GM12875 (cell line): Measurements from ENCODE around the gene RSRP1.

Experiments
- H3K4me3 ChIP-seq: one replicate; pipeline ENCODE4 v1.5.1; 2011; ENCODE audit warnings: low read depth, low read length, control low read depth
- TF ChIP-seq, protein P1 (sequence below): IDR thresholded peaks from 2 replicates; pipeline ENCODE4 v1.5.1; 2011; ENCODE audit warnings: low read depth, mild to moderate bottlenecking, control low read depth, inconsistent platforms, low read length, moderate library complexity, borderline replicate concordance; ENCODE audit not compliant: insufficient read depth

RSRP1 gene

DNA sequence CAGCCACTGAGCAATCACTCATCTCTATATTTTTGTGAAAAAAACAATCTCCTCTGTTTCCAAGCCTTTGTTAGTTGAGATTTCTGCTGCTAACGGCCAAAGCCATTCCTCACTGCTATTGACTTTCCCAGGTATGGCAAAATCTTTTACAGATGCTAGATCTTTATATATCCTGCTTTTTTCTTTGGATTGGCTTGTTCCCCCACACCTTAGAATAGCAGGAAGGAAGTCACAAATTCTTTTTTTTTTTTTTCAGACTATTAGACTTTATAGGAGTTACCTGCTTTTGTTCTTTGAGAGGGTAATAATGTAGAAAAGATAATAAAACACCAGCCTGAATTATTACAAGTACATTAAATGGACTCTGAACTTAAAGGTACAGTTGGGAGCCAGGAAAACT, 39.2 kb downstream of the RSRP1 start:
- no peak overlapping the region for H3K4me3 ChIP-seq
- TF ChIP-seq, protein P1, sequence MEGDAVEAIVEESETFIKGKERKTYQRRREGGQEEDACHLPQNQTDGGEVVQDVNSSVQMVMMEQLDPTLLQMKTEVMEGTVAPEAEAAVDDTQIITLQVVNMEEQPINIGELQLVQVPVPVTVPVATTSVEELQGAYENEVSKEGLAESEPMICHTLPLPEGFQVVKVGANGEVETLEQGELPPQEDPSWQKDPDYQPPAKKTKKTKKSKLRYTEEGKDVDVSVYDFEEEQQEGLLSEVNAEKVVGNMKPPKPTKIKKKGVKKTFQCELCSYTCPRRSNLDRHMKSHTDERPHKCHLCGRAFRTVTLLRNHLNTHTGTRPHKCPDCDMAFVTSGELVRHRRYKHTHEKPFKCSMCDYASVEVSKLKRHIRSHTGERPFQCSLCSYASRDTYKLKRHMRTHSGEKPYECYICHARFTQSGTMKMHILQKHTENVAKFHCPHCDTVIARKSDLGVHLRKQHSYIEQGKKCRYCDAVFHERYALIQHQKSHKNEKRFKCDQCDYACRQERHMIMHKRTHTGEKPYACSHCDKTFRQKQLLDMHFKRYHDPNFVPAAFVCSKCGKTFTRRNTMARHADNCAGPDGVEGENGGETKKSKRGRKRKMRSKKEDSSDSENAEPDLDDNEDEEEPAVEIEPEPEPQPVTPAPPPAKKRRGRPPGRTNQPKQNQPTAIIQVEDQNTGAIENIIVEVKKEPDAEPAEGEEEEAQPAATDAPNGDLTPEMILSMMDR, result no peak

DNA sequence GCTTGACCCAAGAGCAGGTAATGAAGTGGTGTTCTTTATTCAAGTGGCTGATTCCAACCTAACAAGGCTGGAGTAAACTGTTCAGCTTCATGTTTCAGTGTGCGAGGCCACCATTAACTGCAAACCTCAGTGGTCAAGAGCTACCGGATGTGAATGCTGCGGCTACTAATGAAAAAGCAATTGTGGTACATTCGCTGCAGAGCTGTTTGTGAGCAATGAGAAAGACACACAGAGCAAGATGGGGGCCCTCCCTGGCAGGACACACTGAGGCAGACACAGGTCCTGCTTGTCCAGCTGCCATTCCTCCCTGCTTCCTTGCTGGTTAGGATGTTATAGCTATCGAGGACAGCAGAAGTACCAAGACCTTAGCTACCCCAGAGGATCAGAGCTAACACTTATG, 41.1 kb downstream of the RSRP1 start:
- no peak overlapping the region for H3K4me3 ChIP-seq
- TF ChIP-seq, protein P1, result no peak

DNA sequence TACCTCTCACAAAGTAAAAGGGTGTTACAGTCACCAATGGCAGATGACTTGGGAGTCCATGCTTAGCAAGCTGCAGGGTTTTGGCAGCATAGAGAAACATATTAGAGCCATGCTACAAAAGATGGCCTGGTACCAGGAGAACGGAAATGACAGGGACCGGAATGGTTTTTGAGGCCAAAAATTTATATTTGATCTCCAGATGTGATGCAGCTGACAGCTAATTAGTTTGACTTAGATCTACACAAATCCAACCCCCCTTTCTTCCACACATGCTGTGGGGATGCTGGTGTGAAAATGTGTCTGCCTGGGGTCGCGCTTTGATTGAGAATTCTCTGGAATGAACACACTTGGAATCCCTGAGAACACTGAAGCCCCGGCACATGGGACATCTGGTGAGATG, 41.5 kb downstream of the RSRP1 start:
- TF ChIP-seq, protein P1, result no peak
- no peak overlapping the region for H3K4me3 ChIP-seq

DNA sequence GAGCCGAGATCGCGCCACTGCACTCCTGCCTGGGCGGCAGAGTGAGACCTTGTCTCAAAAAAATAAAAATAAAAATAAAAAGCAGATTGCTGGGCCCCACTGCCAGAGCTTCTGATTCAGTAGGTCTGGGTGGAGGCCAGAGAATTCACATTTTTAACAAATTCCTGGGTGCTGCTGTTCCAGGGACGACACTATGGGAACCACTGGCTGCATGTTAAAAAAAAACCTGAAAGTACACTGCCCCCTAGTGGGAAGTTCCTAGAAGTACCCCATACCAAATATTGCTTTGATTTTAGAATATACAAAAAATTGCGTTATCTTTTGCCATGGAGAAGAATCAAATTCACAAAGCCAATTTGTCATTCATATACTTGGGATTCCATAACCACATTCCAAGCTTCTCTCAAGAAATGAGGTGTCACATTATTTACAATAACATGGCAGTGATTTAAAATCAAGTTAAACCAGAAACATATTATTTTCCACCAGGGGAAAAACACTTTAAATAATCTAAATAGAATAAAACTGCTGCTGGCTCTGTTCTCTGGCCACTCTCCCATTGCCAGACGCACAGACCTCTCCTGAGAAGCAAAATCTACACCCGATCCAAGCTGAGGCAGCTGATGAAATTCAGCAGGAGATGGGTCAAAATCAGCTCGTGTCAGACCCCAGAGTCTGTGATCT, 42.3 kb downstream of the RSRP1 start:
- no peak overlapping the region for H3K4me3 ChIP-seq
- TF ChIP-seq, protein P1, result peak; percentile 47; the same call in 1 of the 2 replicates

DNA sequence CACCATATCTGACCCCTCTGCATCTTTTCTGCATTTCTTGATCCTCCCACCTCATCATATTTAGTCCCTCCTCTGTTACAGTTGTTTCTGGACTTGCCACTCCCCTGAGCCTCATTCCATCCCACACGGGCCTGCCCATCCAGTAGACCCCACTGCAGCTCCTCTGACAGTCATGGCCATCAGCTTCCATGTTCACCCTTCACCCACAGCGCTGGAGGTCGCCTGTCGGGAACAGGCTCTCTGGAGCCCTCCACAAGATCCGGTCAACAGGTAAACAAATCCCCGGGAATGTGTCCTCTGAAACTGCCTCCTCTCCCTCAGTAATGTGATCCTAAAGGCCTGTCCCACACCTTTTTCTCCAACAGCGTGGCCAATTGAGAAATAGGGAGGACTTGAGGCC, 46.2 kb downstream of the RSRP1 start:
- TF ChIP-seq, protein P1, result no peak
- no peak overlapping the region for H3K4me3 ChIP-seq

DNA sequence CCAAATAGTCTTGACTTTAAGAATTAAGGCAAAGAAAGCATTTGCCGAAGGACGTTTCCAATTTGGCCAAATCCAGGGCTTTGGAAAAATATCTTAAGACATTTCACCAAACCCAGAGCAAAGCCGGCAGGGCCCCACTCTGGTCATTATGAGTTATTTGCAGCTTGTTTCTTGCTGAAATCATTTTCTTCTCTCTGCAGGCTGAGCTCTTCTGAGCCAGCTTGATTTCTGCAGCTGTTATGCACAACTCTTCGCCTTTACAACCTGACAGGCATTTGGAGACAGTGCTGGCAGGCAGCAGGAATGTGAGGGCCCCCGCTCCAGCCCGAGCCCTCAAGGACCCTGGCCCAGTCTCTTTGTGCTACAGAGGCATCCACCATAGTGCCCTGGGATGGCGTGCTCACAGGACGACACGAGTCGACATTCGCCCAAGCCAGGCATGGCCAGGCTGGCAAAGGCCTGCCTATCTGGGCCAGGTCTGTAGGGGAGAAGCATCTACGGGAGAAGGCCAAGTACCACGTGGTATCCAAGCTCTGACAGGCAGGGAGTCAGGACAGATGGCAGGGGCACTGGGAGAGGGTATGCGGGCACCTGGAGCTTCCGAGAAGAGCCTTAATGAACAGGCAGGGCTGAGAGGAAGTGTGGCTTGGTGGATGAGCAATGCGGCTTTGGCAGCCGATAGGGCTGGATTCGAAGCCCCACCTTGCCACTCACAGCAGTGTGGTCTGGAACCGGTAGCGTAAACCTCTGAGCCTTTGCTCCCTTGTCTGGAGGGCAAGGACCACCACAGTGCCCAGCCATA, 47.2 kb downstream of the RSRP1 start:
- TF ChIP-seq, protein P1, result no peak
- H3K4me3 ChIP-seq, result no peak overlapping the region
